ENCODE measurements around the gene BAG1. TPM values are rescaled to one million over a fixed set of nuclear protein-coding genes. Genes with fewer than 3 reads are reported as not detected.

BAG1 gene
- total RNA-seq, 1 donor from 2014 or later = 150 TPM

GRCh38 chr9:33287087-33287490 lies 22.6 kb upstream of the BAG1 start:
- no peak for DNase-seq (ENCODE audit: low spot score)
- intact Hi-C loops (cut with DNase I) = loop anchor here (10.0 kb wide), 1 partner anchor 188 kb away; the partner anchor contains the start of gene NOL6

GRCh38 chr9:33285502-33285901 lies 21.0 kb upstream of the BAG1 start:
- intact Hi-C loops (cut with DNase I) = loop anchor here (10.0 kb wide), 1 partner anchor 189 kb away; the partner anchor contains the start of gene NOL6
- no peak for DNase-seq (ENCODE audit: low spot score)

GRCh38 chr9:33277484-33277883 lies 13.0 kb upstream of the BAG1 start:
- intact Hi-C loops (cut with DNase I) = no loop called here
- DNase-seq (ENCODE audit: low spot score) = no peak

- intact Hi-C loops (cut with DNase I) = no loop called here
Measured at GRCh38 chr9:33273972-33274328, 9.4 kb upstream of the BAG1 start.

DNA sequence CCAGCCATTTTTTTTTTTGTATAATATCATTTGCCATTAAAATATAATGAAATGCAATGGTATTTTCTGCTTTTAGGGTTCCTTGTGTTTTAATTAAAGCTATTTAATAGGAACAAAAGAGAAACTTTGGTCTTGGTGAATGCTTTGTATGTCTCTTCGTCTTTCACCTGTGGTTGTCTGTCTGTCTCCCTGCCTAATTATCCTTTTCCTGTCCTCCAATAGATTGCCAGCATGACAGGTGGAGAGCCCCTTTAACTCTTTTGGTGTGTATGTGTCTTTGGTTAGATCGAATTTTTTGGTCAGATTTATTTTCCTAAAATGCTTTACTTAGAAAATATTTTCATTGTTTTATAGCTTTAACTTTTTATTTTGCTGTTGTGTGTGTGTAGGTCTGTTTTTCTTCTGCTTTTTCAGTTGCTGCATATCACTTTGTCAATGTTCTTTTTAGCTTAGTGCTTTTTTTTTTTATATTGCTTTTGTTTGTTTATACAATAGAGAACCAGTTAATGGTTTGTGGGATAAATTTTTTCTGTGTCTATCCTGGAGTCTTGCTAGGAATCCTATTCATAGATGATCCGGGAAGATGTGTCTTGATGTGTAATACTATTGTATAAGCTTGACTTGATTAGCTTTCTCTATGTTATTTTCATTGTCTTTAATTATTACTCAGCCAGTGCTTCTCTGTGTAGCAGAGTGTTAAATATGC lies 8.9 kb upstream of the BAG1 start:
- DNase-seq (ENCODE audit: low spot score) = no peak
- intact Hi-C loops (cut with DNase I) = no loop called here

More at GRCh38 chr9:33273972-33274328, 9.4 kb upstream of the BAG1 start:
- no peak for DNase-seq (ENCODE audit: low spot score)

DNA sequence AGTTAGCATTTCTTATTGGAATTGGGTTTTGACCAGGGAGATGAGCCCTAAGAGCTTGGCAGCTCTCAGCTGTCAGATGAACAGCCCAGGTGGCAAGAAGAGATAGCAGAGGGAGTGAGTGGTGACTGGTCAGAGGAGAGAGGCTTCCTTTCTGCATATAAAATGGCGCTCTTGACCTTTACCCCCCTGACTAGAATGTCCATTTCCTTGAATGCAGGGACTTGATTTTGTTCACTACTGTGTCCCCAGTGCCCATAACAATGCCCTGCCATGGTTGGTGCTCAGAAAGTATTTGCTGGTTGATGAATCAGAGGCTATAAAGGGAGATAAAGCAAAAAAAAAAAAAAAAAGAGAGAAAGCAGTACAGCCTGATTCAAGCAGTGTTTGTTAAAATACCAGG lies 7.6 kb upstream of the BAG1 start:
- DNase-seq (ENCODE audit: low spot score) = no peak
- intact Hi-C loops (cut with DNase I) = no loop called here

DNA sequence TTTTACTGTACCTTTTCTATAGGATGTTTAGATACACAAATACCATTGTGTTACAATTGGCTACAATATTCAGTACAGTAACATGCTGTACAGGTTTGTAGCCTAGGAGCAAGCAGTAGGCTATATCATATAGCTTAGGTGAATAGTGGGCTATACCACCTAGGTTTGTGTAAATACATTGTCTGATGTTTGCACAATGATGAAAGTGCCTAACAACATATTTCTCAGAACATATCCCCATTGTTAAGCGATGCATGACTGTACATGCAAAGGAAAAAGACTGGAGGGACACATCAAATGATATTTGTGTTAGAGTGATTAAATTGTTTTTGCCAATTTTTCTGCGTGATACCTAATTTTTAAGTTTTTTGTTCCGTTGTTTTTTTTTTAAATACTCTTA lies 5.6 kb upstream of the BAG1 start:
- intact Hi-C loops (cut with DNase I) = no loop called here

GRCh38 chr9:33267151-33267767 lies 2.8 kb upstream of the BAG1 start:
- intact Hi-C loops (cut with DNase I) = no loop called here
- no peak for DNase-seq (ENCODE audit: low spot score)

More for the DNA sequence above, 5.6 kb upstream of the BAG1 start:
- DNase-seq (ENCODE audit: low spot score) = no peak

- intact Hi-C loops (cut with DNase I) = no loop called here
- no peak for DNase-seq (ENCODE audit: low spot score)
Measured at GRCh38 chr9:33265211-33265865, 830 bp upstream of the BAG1 start.

GRCh38 chr9:33264003-33264472 lies 470 bp downstream of the BAG1 start:
- intact Hi-C loops (cut with DNase I) = loop anchor here (5.0 kb wide), 1 partner anchor 237 kb away; the partner anchor contains the start of gene DNAJA1
- peak; percentile 87 for DNase-seq (ENCODE audit: low spot score)

- no peak for DNase-seq (ENCODE audit: low spot score)
- intact Hi-C loops (cut with DNase I) = loop anchor here (5.0 kb wide), 1 partner anchor 236 kb away; the partner anchor contains the start of gene DNAJA1
Measured at GRCh38 chr9:33263131-33264002, 1.1 kb downstream of the BAG1 start.

DNA sequence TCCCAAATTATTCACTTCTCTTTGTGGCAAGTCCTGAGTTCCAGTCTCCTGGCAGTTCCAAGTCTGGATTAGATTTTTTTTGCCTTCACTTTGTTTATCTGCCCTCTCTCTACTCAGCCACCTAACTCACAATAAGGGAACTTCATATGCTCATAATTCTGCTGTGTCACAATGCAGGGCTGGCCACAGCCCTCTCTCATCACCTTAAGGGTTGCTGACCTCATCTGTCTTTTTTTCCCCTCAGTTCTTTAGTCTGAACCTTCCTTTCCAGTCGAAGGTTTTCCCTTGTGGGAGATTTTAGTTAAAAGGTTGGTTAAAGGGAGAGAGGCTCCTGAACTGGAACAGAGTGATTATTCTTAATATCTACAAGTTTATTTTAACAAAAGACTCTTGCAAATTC lies 4.1 kb downstream of the BAG1 start:
- DNase-seq (ENCODE audit: low spot score) = no peak
- intact Hi-C loops (cut with DNase I) = loop anchor here (5.0 kb wide), 1 partner anchor 233 kb away; the partner anchor contains the start of gene DNAJA1

DNA sequence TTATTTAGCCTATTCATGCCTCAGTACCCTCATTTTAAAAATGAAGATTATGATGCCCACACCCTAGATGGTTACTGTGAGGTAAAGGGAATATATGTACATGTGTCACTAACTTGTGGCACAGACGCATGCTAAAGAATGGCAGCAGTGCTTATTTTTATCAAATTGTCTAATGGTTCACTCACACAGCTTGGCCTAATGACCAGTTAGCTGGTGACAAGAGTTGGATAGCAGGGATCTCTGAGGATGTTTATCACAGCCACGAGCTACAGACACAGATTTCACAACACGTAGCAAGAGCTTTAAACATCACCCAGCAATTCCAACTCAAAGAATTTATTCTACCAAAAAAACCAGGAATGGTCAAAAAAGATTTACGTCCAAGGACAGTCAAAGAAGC lies 7.2 kb downstream of the BAG1 start:
- no peak for DNase-seq (ENCODE audit: low spot score)
- intact Hi-C loops (cut with DNase I) = no loop called here

- no peak for DNase-seq (ENCODE audit: low spot score)
- intact Hi-C loops (cut with DNase I) = no loop called here
Measured at GRCh38 chr9:33256236-33256635, 8.3 kb downstream of the BAG1 start.

- intact Hi-C loops (cut with DNase I) = no loop called here
- no peak for DNase-seq (ENCODE audit: low spot score)
Measured at GRCh38 chr9:33255471-33255870, 9.0 kb downstream of the BAG1 start.

DNA sequence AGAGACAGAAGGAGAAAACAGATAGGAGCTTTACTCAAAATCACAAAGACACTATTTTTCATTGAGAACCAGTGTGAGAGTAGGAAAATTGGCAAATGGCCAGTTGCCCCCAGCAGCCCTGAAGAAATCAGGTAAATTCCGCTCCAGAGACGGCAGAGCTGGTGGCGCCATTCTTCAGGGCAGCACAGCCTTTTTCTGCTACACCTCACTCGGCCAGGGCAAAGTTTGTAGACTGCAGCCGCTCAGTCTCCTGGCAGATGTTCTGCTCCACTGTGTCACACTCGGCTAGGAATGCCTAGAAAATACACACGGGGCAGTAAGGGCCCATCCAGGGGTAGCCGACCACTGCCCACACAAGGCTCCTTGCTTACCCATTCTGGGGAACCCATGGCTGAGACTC lies 9.5 kb downstream of the BAG1 start:
- intact Hi-C loops (cut with DNase I) = no loop called here
- DNase-seq (ENCODE audit: low spot score) = no peak

DNA sequence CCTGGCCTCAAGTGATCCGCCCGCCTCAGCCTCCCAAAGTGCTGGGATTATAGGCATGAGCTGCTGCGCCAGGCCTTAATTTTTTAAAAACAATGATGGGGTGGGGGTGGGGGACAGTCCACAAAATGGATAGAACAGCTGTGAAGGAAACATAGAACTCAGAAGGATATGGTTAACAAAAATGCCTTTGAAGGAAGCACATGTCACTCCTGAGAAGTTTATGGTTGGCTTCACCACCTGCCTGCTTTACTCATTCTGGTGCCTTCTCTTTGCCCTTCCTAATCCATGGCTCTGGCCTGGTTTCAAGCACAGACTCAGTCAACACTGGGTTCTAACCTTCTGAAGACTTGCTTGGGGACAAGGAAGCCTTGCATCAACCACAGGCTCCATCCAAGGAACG lies 10.3 kb downstream of the BAG1 start:
- no peak for DNase-seq (ENCODE audit: low spot score)
- intact Hi-C loops (cut with DNase I) = no loop called here

DNA sequence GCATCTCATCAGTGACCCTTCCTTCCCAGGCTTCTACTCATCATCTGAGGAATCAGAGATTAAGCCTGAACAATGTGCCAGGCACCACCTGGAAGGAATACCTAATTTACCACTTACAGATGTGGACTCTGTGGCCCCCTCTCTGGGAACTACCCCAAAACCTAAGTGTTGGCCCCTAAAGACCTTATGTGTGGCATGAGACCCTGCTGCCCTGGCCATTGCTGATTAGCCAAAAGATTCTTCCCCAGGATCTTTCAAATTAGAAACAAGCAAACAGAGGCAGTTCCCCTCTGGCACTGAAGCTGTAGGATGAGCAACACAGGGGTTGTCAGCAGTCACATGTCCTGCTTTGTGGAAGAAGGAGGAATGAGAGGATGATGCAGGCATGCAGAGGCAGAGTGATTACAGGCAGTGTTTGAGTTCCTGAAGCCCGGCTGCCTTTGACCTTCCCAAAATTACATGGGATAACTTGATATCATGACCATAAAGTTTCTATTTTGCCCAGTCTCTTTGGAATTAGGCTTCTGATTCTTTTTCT lies 14.0 kb downstream of the BAG1 start:
- DNase-seq (ENCODE audit: low spot score) = peak; percentile 57
- intact Hi-C loops (cut with DNase I) = no loop called here

DNA sequence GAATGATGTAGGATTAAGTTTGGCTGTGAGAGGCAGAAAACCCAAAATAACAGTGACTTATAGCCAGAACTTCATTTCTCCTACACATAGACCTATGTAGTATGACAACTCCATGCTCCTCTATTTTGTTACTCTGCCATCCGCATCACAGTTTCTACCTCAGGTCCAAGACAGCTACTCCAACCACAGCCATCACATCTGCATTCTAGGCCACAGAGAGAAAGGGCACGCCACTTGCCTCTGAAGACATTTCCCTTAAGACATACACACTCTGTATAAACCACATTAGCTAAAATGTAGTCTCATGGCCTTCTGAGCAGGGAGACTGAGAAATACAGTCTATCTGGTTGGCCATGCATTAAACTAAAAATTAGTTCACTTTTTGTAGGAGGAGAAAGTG lies 14.5 kb downstream of the BAG1 start:
- DNase-seq (ENCODE audit: low spot score) = no peak
- intact Hi-C loops (cut with DNase I) = no loop called here
